B cell (primary cell): ENCODE data around the gene PLP1. TPM values are rescaled to one million over a fixed set of nuclear protein-coding genes. Genes with fewer than 3 reads are reported as not detected.
"Not testable (repeated sequence)": the region's sequence is repeated elsewhere in the genome, so short reads cannot be mapped to it uniquely, and the experiment has no call there.

Experiments used
- ATAC-seq: fragments of 200-7000 bp; cut with Tn5 transposase; one replicate; pipeline ENCODE4 v1.10.0; 2021; ENCODE audit warnings: low read depth, mild to moderate bottlenecking, moderate number of reproducible peaks, moderate library complexity
- CTCF ChIA-PET: fragments of 350-600 bp; sonication (Branson Sonifier 250); formaldehyde crosslinking; loops from one replicate; lab custom pipeline; 2021; ENCODE audit warnings: antibody characterized with exemption, inconsistent platforms; lab: Charles Lee
- POLR2A ChIA-PET: fragments of 350-600 bp; sonication (Branson Sonifier 250); formaldehyde crosslinking; loops from one replicate; lab custom pipeline; 2021; ENCODE audit warnings: antibody characterized with exemption; lab: Charles Lee
- DNase-seq: peaks from one replicate; pipeline ENCODE4 v3.0.0; 2013
- H2AFZ ChIP-seq: 2 replicates; pipeline ENCODE4 v1.6.1; 2012; ENCODE audit warnings: mild to moderate bottlenecking, low read depth, low read length; ENCODE audit not compliant: insufficient read depth, poor library complexity, severe bottlenecking
- H3K27ac ChIP-seq, 2 donors: 1 replicate in 1 of 2; 2 replicates in 1 of 2; pipeline ENCODE4 v1.5.1; 2012 to 2013; ENCODE audit warnings: low read length in 2 of 2, mild to moderate bottlenecking in 2 of 2, moderate library complexity in 1 of 2
- H3K27me3 ChIP-seq, 4 experiments: fragments of 200-600 bp in 1 of 4; sonication (generic) in 1 of 4; replicated peaks in 1 of 4; 1 replicate in 2 of 4; 2 replicates in 2 of 4; pipeline versions ENCODE4 v1.6.1 to v1.7.0; 2013 to 2016; ENCODE audit warnings: low read length in 3 of 4, mild to moderate bottlenecking in 2 of 4, mixed read lengths in 1 of 4, moderate library complexity in 1 of 4; ENCODE audit not compliant: insufficient read depth in 4 of 4, control insufficient read depth in 3 of 4; ENCODE audit errors: control extremely low read depth in 1 of 4
- H3K36me3 ChIP-seq, 2 experiments: replicated peaks in 1 of 2; 1 replicate in 1 of 2; 2 replicates in 1 of 2; pipeline versions ENCODE4 v1.6.1 to v1.7.1; 2013; ENCODE audit warnings: low read length in 1 of 2; ENCODE audit not compliant: insufficient read depth in 2 of 2, control insufficient read depth in 1 of 2; ENCODE audit errors: control extremely low read depth in 1 of 2, extremely low read depth in 1 of 2
- H3K4me1 ChIP-seq, 2 donors: fragments of 200-600 bp in 1 of 2; sonication (generic) in 1 of 2; 1 replicate in 1 of 2; 2 replicates in 1 of 2; pipeline versions ENCODE4 v1.5.1 to v1.6.1; 2013 to 2017; ENCODE audit warnings: low read length in 2 of 2; ENCODE audit not compliant: control insufficient read depth in 2 of 2, insufficient read depth in 2 of 2
- H3K4me2 ChIP-seq: replicated peaks from 2 replicates; pipeline ENCODE3; 2012; ENCODE audit warnings: mild to moderate bottlenecking, low read depth, low read length; ENCODE audit not compliant: poor library complexity, severe bottlenecking
- H3K4me3 ChIP-seq, 5 experiments: fragments of 200-600 bp in 1 of 5; sonication (generic) in 1 of 5; 1 replicate in 3 of 5; 2 replicates in 2 of 5; pipeline versions ENCODE4 v1.5.1 to v1.7.0; 2011 to 2016; ENCODE audit warnings: low read length in 4 of 5, mild to moderate bottlenecking in 4 of 5, low read depth in 2 of 5, control low read depth in 1 of 5, moderate library complexity in 1 of 5; ENCODE audit not compliant: insufficient read depth in 1 of 5; ENCODE audit errors: control extremely low read depth in 1 of 5, extremely low read depth in 1 of 5
- H3K79me2 ChIP-seq: fragments of 200-600 bp; sonication (generic); one replicate; pipeline ENCODE4 v1.6.0; 2016; ENCODE audit warnings: low read length; ENCODE audit not compliant: control insufficient read depth, insufficient read depth
- H3K9ac ChIP-seq: fragments of 200-600 bp; sonication (generic); 2 replicates; pipeline ENCODE4 v1.6.1; 2017; ENCODE audit warnings: mild to moderate bottlenecking, low read length, moderate library complexity
- H3K9me3 ChIP-seq, 3 donors: one replicate each; pipeline versions ENCODE4 v1.6.1 to v1.7.1; 2013; ENCODE audit warnings: low read length in 2 of 3; ENCODE audit not compliant: control insufficient read depth in 2 of 3, insufficient read depth in 1 of 3; ENCODE audit errors: control extremely low read depth in 1 of 3
- H4K20me1 ChIP-seq: 2 replicates; pipeline ENCODE4 v1.6.0; 2012; ENCODE audit warnings: mild to moderate bottlenecking, low read length; ENCODE audit not compliant: insufficient read depth, control insufficient read depth, poor library complexity, severe bottlenecking
- H3K27ac Mint-ChIP-seq: one replicate; pipeline ENCODE4 v1.8.0; 2021; ENCODE audit warnings: mixed read lengths
- H3K27me3 Mint-ChIP-seq: one replicate; pipeline ENCODE4 v1.8.0; 2021; ENCODE audit warnings: mixed read lengths
- H3K4me1 Mint-ChIP-seq: one replicate; pipeline ENCODE4 v1.8.0; 2021; ENCODE audit warnings: mixed read lengths
- H3K4me3 Mint-ChIP-seq: one replicate; pipeline ENCODE4 v1.8.0; 2021; ENCODE audit warnings: mixed read lengths
- H3K9me3 Mint-ChIP-seq: one replicate; pipeline ENCODE4 v1.8.0; 2022; ENCODE audit warnings: mixed read lengths; ENCODE audit not compliant: insufficient read depth
- CTCF ChIP-seq: fragments of 200-600 bp; IDR thresholded peaks from one replicate; pipeline ENCODE4 v1.8.0; 2022; ENCODE audit warnings: antibody characterized with exemption, mild to moderate bottlenecking
- EZH2 ChIP-seq: IDR thresholded peaks from 2 replicates; pipeline ENCODE4 v1.6.1; 2012; ENCODE audit warnings: borderline replicate concordance, low read depth, mild to moderate bottlenecking, moderate library complexity, low read length; ENCODE audit not compliant: insufficient read depth, poor library complexity, severe bottlenecking
- WGBS: methylation state at CpG from one replicate; pipeline ENCODE4 v1.1.5; 2013; ENCODE audit warnings: missing lambda C conversion rate; ENCODE audit not compliant: insufficient coverage; 5-methylcytosine and 5-hydroxymethylcytosine counted together
- intact Hi-C: fragments of 100-400 bp; cut with micrococcal nuclease; formaldehyde crosslinking; loops from one replicate; pipeline ENCODE4 v1.10.0; 2022
- polyA plus RNA-seq: library from polyadenylated mRNA; depleted of rRNA; stranded (reverse); fragments of >200 nt; gene quantifications from 2 replicates; pipeline ENCODE4 v1.2.3, GENCODE V29; 2012
- total RNA-seq, 2 donors: library from RNA; stranded (reverse); fragments of 120-200 nt in 1 of 2; gene quantifications; 1 replicate in 1 of 2; 2 replicates in 1 of 2; pipeline versions ENCODE4 v1.2.3 to v1.2.4, GENCODE V29; 2013 to 2022

PLP1 gene
- total and polyA plus RNA-seq, 2 donors (not counting 1 experiment from before 2014, with no cell fraction given) = not detected

GRCh38 chrX:103806862-103807474, 30.3 kb downstream of the PLP1 start:
- Mint-ChIP-seq H3K4me1 (no peaks in the 10 kb centered on the region), H3K27me3 (peaks cover 4% of the 10 kb centered on the region), H3K4me3 (no peak overlapping the region), H3K9me3 (no peaks in the 10 kb centered on the region), H3K27ac (no peak overlapping the region)
- no peak overlapping the region for H3K27ac ChIP-seq
- H3K4me2 ChIP-seq = no peak overlapping the region
- WGBS = 100% methylated on average over 1 of the region's 4 CpGs
- no peak for DNase-seq
- intact Hi-C loops = no loop called here
- no peaks in the 10 kb centered on the region for H3K36me3 ChIP-seq
- CTCF ChIA-PET = no interaction called here
- no peak for ATAC-seq
- no peaks in the 10 kb centered on the region for H4K20me1 ChIP-seq
- no peak overlapping the region for H3K4me3 ChIP-seq
- no peaks in the 10 kb centered on the region for H3K4me1 ChIP-seq
- H3K27me3 ChIP-seq = no peaks in the 10 kb centered on the region
- no peak overlapping the region for H2AFZ ChIP-seq
- TF ChIP-seq CTCF (no peak), EZH2 (no peak)
- POLR2A ChIA-PET = no interaction called here
- H3K9ac ChIP-seq = no peak overlapping the region
- no peaks in the 10 kb centered on the region for H3K79me2 ChIP-seq
- no peaks in the 10 kb centered on the region for H3K9me3 ChIP-seq

- no peak overlapping the region for H3K27ac Mint-ChIP-seq
- H3K9me3 Mint-ChIP-seq = no peaks in the 10 kb centered on the region
- Histone ChIP-seq H3K27me3 (no peaks in the 10 kb centered on the region), H3K9ac (no peak overlapping the region), H3K4me3 (no peak overlapping the region), H3K27ac (no peak overlapping the region), H3K36me3 (no peaks in the 10 kb centered on the region), H4K20me1 (no peaks in the 10 kb centered on the region), H2AFZ (no peak overlapping the region), H3K9me3 (no peaks in the 10 kb centered on the region), H3K79me2 (no peaks in the 10 kb centered on the region), H3K4me1 (no peaks in the 10 kb centered on the region), H3K4me2 (no peak overlapping the region)
- no peaks in the 10 kb centered on the region for H3K4me1 Mint-ChIP-seq
- TF ChIP-seq CTCF (no peak), EZH2 (no peak)
- no peak for ATAC-seq
- peaks cover 4% of the 10 kb centered on the region for H3K27me3 Mint-ChIP-seq
- CTCF ChIA-PET = interaction anchor here (1.1 kb wide), 1 partner anchor 121 kb away, joined by 3 read pairs; no protein-coding TSS in a partner anchor
- no peak overlapping the region for H3K4me3 Mint-ChIP-seq
- WGBS = no CpG with 5 or more reads among the region's 3 CpGs
- intact Hi-C loops = no loop called here
- no peak for DNase-seq
- POLR2A ChIA-PET = no interaction called here
Observed at GRCh38 chrX:103811858-103812257, 35.2 kb downstream of the PLP1 start.

DNA sequence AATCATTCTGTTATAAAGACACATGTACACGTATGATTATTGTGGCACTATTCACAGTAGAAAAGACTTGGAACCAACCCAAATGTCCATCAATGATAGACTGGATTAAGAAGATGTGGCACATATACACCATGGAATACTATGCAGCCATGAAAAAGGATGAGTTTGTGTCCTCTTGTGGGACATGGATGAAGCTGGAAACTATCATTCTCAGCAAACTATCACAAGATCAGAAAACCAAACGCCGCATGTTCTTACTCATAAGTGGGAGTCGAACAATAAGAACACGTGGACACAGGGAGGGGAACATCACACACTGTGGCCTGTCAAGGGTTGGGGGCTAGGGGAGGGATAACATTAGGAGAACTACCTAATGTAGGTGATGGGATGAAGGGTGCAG, 40.5 kb downstream of the PLP1 start:
- H3K9ac ChIP-seq, H3K4me3 ChIP-seq, POLR2A ChIA-PET, H3K9me3 Mint-ChIP-seq, H3K27ac Mint-ChIP-seq, H3K4me2 ChIP-seq, H3K79me2 ChIP-seq, H3K4me1 Mint-ChIP-seq, H3K27me3 Mint-ChIP-seq, H3K4me3 Mint-ChIP-seq, H3K36me3 ChIP-seq, H2AFZ ChIP-seq, ATAC-seq, H3K27me3 ChIP-seq, H4K20me1 ChIP-seq, H3K27ac ChIP-seq, H3K9me3 ChIP-seq, H3K4me1 ChIP-seq: not testable (repeated sequence)
- CTCF ChIA-PET = interaction anchor here (1.3 to 2.5 kb wide), 4 partner anchors 17 to 284 kb away, joined by 3 to 12 read pairs (median 6); no protein-coding TSS in a partner anchor
- peak; percentile 3 for DNase-seq
- intact Hi-C loops = loop anchor here (1.0 kb wide), 2 partner anchors 106 to 128 kb away; no protein-coding TSS in a partner anchor
- no CpG with 5 or more reads among the region's 5 CpGs for WGBS
